GM19467 (cell line): ENCODE results near the gene GCN1.
A peak's percentile ranks its signal among the peaks of the same experiment; 100 is the strongest.

Experiments
- ATAC-seq: cut with Tn5 transposase; IDR thresholded peaks from one replicate; pipeline ENCODE4 v1.9.1; 2021; ENCODE audit warnings: mild to moderate bottlenecking, moderate library complexity; ENCODE audit not compliant: unreplicated experiment

GCN1 gene

GRCh38 chr12:120095736-120096135 lies 98.8 kb downstream of the GCN1 start:
- no peak for ATAC-seq

GRCh38 chr12:120095331-120095730 lies 99.2 kb downstream of the GCN1 start:
- no peak for ATAC-seq

GRCh38 chr12:120094485-120094884 lies 100.0 kb downstream of the GCN1 start:
- ATAC-seq: no peak

- no peak for ATAC-seq
Measured at GRCh38 chr12:120093592-120094355, 100.7 kb downstream of the GCN1 start.

GRCh38 chr12:120093336-120093591 lies 101.3 kb downstream of the GCN1 start:
- no peak for ATAC-seq

GRCh38 chr12:120092551-120093335 lies 101.8 kb downstream of the GCN1 start:
- ATAC-seq: no peak

GRCh38 chr12:120091371-120092090 lies 103.0 kb downstream of the GCN1 start:
- no peak for ATAC-seq

- ATAC-seq: no peak
Measured at GRCh38 chr12:120090626-120091295, 103.8 kb downstream of the GCN1 start.

- no peak for ATAC-seq
Measured at GRCh38 chr12:120090206-120090605, 104.3 kb downstream of the GCN1 start.

- no peak for ATAC-seq
Measured at GRCh38 chr12:120089796-120090195, 104.7 kb downstream of the GCN1 start.

- no peak for ATAC-seq
Measured at GRCh38 chr12:120089105-120089504, 105.4 kb downstream of the GCN1 start.

GRCh38 chr12:120086801-120087621 lies 107.5 kb downstream of the GCN1 start:
- ATAC-seq: peak; percentile 96

- no peak for ATAC-seq
Measured at GRCh38 chr12:120085920-120086645, 108.4 kb downstream of the GCN1 start.

- no peak for ATAC-seq
Measured at GRCh38 chr12:120081641-120082040, 112.9 kb downstream of the GCN1 start.

- no peak for ATAC-seq
Measured at GRCh38 chr12:120079411-120080400, 114.8 kb downstream of the GCN1 start.

- ATAC-seq: no peak
Measured at GRCh38 chr12:120078868-120079267, 115.6 kb downstream of the GCN1 start.

- ATAC-seq: no peak
Measured at GRCh38 chr12:120077260-120077659, 117.3 kb downstream of the GCN1 start.
